Gastrocnemius medialis (tissue), 4 donors: Measurements from ENCODE around the gene EHD2.
"Not testable (repeated sequence)": the region's sequence is repeated elsewhere in the genome, so short reads cannot be mapped to it uniquely, and the experiment has no call there.

Experiments
- POLR2A ChIP-seq, 2 donors: fragments of 450-650 bp; IDR thresholded peaks; one replicate each; pipeline ENCODE4 v1.6.1; 2017; ENCODE audit warnings: antibody characterized with exemption in 2 of 2, mild to moderate bottlenecking in 2 of 2, moderate library complexity in 2 of 2
- TF ChIP-seq, protein P1 (sequence below), 5 experiments: fragments of 450-650 bp in 3 of 5; fragments of 200-600 bp in 2 of 5; sonication (generic) in 2 of 5; IDR thresholded peaks in 4 of 5; conservative IDR thresholded peaks in 1 of 5; 1 replicate in 4 of 5; 2 replicates in 1 of 5; pipeline ENCODE4 v1.5.1; 2016 to 2019; ENCODE audit warnings: antibody characterized with exemption in 5 of 5, mild to moderate bottlenecking in 3 of 5, moderate library complexity in 3 of 5

DNA sequence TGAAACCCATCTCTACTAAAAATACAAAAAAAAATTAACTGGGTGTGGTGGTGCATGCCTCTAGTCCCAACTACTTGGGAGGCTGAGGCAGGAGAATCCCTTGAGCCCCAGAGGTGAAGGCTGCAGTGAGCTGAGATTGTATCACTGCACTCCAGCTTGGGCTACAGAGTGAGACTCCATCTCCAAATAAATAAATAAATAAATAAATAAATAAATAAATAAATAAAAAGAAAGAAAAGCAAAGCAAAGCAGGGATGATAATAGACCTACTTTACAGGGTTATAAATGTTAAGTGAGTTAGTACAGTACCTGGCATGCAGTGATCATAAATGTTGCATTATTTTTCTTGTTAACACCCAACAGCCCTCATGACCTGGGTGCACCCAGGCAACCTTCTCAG, 1.6 kb downstream of the EHD2 start:
- TF ChIP-seq, protein P1, sequence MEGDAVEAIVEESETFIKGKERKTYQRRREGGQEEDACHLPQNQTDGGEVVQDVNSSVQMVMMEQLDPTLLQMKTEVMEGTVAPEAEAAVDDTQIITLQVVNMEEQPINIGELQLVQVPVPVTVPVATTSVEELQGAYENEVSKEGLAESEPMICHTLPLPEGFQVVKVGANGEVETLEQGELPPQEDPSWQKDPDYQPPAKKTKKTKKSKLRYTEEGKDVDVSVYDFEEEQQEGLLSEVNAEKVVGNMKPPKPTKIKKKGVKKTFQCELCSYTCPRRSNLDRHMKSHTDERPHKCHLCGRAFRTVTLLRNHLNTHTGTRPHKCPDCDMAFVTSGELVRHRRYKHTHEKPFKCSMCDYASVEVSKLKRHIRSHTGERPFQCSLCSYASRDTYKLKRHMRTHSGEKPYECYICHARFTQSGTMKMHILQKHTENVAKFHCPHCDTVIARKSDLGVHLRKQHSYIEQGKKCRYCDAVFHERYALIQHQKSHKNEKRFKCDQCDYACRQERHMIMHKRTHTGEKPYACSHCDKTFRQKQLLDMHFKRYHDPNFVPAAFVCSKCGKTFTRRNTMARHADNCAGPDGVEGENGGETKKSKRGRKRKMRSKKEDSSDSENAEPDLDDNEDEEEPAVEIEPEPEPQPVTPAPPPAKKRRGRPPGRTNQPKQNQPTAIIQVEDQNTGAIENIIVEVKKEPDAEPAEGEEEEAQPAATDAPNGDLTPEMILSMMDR (IDR thresholded peaks at IDR 0.05 in 4 of 5, conservative IDR thresholded peaks at IDR 0.05 in 1 of 5) = not testable (repeated sequence)
- not testable (repeated sequence) for TF ChIP-seq POLR2A (IDR thresholded peaks at IDR 0.05)
